GM12864 (cell line): ENCODE measurements around the gene LRRC45.

ENCODE experiments used
- DNase-seq: peaks from one replicate; pipeline ENCODE4 v3.0.0-alpha.2; 2011; ENCODE audit warnings: low read depth
- H3K4me3 ChIP-seq: 2 replicates; pipeline ENCODE4 v1.5.1; 2011; ENCODE audit warnings: mild to moderate bottlenecking, low read depth, low read length, control low read depth
- TF ChIP-seq, protein P1 (sequence below): IDR thresholded peaks from 2 replicates; pipeline ENCODE4 v1.5.1; 2011; ENCODE audit warnings: low read depth, mild to moderate bottlenecking, moderate library complexity, low read length, control low read depth, inconsistent platforms; ENCODE audit errors: missing control alignments

LRRC45 gene

DNA sequence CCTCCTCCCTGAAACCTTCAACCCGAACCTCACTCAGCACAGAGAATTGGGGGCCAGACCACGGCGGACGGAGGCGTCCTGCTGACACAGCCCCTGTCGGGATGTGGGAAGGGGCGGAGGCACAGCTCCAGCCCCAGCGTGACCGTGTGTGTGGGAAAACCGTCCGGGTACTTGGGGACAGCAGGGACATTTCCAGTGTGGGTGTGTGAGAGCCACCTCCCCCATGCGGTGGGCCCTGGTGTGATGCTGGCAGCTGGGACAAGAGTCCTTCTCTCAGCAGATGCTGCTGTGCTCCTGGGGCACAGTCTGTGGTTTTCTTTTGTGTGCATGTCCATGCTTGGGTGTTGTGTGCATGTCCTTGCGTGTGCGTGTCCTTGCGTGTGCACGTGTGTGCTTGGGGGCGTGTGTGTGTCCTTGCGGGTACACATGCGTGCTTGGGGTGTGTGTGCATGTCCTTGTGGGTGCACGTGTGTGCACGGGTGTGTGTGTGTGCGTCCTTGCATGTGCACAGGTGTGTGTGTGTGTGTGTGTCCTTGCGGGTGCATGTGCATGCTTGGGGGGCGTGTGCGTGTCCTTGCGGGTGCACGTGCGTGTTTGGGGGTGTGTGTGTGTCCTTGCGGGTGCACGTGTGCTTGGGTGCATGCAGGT, 17.3 kb upstream of the LRRC45 start:
- DNase-seq, result no peak
- TF ChIP-seq, protein P1, sequence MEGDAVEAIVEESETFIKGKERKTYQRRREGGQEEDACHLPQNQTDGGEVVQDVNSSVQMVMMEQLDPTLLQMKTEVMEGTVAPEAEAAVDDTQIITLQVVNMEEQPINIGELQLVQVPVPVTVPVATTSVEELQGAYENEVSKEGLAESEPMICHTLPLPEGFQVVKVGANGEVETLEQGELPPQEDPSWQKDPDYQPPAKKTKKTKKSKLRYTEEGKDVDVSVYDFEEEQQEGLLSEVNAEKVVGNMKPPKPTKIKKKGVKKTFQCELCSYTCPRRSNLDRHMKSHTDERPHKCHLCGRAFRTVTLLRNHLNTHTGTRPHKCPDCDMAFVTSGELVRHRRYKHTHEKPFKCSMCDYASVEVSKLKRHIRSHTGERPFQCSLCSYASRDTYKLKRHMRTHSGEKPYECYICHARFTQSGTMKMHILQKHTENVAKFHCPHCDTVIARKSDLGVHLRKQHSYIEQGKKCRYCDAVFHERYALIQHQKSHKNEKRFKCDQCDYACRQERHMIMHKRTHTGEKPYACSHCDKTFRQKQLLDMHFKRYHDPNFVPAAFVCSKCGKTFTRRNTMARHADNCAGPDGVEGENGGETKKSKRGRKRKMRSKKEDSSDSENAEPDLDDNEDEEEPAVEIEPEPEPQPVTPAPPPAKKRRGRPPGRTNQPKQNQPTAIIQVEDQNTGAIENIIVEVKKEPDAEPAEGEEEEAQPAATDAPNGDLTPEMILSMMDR, result no peak
- no peak overlapping the region for H3K4me3 ChIP-seq

DNA sequence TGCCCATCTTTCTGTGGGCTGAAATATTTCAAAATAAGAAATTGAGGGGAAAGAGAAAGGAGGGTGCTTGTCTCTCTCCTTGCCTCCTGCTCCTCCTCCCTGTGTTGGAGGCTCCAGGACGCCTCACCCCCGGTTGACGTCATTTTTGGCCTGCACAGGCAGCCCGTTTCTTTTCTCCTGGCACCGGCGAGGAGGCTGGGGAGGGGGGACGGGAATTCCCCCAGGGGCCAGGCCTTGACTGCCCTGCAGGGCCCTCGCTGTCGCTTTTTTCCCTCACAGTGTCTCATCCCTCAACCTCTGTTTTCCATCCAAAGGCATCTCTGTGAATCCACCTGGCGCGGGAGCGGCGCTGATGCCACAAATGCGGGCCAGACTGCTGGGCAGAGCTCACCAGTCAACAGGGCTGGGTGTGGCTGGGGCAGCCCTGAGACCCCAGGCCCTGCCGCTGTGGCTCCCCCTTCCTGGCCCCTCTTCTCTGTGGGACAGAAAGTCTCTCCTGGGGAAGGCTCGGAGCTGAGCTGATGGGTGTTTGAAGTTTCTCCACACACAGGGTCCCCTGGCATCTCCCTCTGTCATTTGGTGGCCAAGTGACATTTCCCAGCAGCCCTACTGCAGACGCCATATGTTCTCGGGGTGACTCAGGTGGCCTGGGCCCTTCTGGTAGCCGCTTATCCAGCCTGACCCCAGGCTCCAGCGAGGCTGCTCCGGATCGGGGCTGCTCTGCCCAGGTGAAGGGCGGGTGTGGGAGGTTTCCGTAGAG, 16.5 kb upstream of the LRRC45 start:
- TF ChIP-seq, protein P1, result no peak
- DNase-seq, result no peak
- no peak overlapping the region for H3K4me3 ChIP-seq

DNA sequence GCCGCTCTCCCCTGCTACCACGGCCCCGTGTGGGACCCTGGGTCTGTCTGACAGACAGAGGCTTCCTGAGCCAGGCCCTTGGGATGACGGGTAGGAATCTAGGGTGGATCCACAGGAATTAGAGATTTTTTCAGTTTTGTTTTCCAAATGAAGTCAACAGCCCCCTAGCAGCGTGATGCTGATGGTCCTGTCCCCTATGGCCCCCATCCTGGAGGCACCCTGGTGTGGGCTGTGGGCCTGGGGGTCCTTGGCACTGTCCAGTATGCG, 15.9 kb upstream of the LRRC45 start:
- no peak for DNase-seq
- TF ChIP-seq, protein P1, result no peak
- no peak overlapping the region for H3K4me3 ChIP-seq

GRCh38 chr17:82007495-82008257, 15.4 kb upstream of the LRRC45 start:
- TF ChIP-seq, protein P1, result no peak

DNA sequence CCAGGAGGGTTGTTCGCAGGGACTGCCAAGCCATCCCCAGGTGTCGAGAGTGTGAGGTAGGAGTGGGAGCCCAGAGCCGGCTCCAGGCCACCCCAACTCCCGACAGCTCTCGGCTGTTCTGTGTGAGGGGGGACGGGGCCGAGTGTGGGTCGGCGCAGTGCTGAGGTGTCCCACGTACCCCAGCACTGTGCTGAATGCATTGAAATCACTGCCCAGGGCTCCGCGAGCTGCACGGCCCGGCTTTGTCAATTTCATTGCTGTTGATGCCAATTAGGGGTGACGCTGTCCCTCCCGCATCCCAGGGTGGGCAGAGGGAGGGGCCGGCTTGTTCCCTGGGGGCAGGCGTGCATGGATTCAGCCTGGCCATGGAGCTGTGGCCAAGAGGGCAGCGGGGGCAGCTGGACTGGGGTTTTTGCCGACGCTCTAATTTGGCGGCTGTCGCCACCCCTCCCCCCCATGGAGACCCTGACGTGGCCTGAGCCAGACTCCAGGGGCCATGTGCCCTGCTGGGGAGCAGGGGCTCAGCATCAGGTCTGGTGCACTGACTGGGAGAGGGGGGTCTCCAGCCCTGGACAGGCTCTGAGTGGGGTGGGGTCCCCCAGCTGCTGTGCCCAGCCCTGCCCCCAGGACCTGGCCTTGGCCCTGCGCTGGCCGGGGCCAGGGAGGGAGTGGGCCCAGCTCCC, 14.7 kb upstream of the LRRC45 start:
- H3K4me3 ChIP-seq, result no peak overlapping the region
- DNase-seq, result no peak
- TF ChIP-seq, protein P1, result no peak

More at GRCh38 chr17:82007495-82008257, 15.4 kb upstream of the LRRC45 start:
- no peak for DNase-seq
- H3K4me3 ChIP-seq, result no peak overlapping the region

DNA sequence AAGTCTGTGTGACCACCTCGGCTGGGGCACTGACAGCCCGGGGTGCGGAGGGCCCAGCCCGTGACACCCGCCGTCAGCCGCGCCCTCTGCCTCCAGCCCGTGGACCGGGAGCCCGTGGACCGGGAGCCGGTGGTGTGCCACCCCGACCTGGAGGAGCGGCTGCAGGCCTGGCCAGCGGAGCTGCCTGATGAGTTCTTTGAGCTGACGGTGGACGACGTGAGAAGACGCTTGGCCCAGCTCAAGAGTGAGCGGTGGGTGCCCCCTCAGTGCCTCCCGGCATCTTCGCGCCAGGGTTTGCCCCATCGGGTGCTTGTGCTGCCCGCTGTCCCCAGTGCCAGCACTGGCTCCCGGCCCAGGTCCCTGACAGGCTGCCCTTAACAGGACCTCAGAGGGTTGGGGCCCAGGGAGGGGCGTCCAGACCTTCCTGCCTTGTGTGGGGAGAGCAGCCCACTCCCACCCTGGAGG, 14.1 kb upstream of the LRRC45 start:
- H3K4me3 ChIP-seq, result no peak overlapping the region
- TF ChIP-seq, protein P1, result no peak
- DNase-seq, result no peak
